Measurements from ENCODE around the gene STRAP. TPM values are rescaled to one million over a fixed set of nuclear protein-coding genes. Genes with fewer than 3 reads are reported as not detected.
"Not testable (repeated sequence)": the region's sequence is repeated elsewhere in the genome, so short reads cannot be mapped to it uniquely, and the experiment has no call there.

STRAP gene
- total and polyA plus RNA-seq, 9 donors = 49.3 to 134 (median 120) TPM

GRCh38 chr12:15862840-15863239, 19.3 kb upstream of the STRAP start:
- H3K4me3 ChIP-seq (ENCODE audit: low read length) = no peak overlapping the region
- peaks cover 5% of the 10 kb centered on the region for H3K27me3 ChIP-seq (ENCODE audit: control insufficient read depth, insufficient read depth, low read length)
- no peak for DNase-seq
- H3K9me3 ChIP-seq (replicated peaks; ENCODE audit: control insufficient read depth, low read depth, low read length) = no peaks in the 10 kb centered on the region
- no peaks in the 10 kb centered on the region for H3K36me3 ChIP-seq (ENCODE audit: control insufficient read depth, insufficient read depth, low read length)
- no peak overlapping the region for H3K27ac ChIP-seq (ENCODE audit: low read length)
- no peaks in the 10 kb centered on the region for H3K4me1 ChIP-seq (ENCODE audit: control insufficient read depth, insufficient read depth, low read length)
- no CpG with 5 or more reads among the region's 1 CpG for WGBS (ENCODE audit: insufficient coverage)

- Histone ChIP-seq H3K4me1 (ENCODE audit: control insufficient read depth, insufficient read depth, low read length) (no peaks in the 10 kb centered on the region), H3K27me3 (ENCODE audit: control insufficient read depth, insufficient read depth, low read length) (peaks cover 5% of the 10 kb centered on the region), H3K27ac (ENCODE audit: low read length) (no peak overlapping the region), H3K9me3 (replicated peaks; ENCODE audit: control insufficient read depth, low read depth, low read length) (no peaks in the 10 kb centered on the region), H3K4me3 (ENCODE audit: low read length) (no peak overlapping the region), H3K36me3 (ENCODE audit: control insufficient read depth, insufficient read depth, low read length) (no peaks in the 10 kb centered on the region)
- DNase-seq = no peak
- WGBS (ENCODE audit: insufficient coverage) = 33% methylated on average over 7 of the region's 9 CpGs
Measured at GRCh38 chr12:15863372-15863771, 18.8 kb upstream of the STRAP start.

DNA sequence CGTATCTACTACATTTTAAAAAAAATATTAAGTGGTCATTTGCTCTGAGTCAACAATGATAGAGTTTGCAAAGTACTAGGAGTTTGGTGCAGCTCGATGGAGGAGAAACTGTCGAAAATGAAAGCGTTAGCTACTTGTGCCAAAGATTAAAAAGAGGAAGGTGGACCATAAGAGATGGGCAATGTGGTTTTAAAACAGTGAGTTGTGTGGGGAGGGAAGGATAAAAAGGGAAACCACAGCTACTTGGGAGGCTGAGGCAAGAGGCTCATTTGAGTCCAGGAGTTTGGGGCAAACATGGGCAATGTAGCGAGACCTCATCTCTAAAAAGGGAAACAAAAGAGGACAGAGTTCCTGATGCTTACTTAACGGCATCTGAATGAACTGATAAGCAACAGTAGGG, 18.2 kb upstream of the STRAP start:
- no peak overlapping the region for H3K27ac ChIP-seq (ENCODE audit: low read length)
- no peak overlapping the region for H3K4me3 ChIP-seq (ENCODE audit: low read length)
- H3K9me3 ChIP-seq (replicated peaks; ENCODE audit: control insufficient read depth, low read depth, low read length) = no peaks in the 10 kb centered on the region
- H3K4me1 ChIP-seq (ENCODE audit: control insufficient read depth, insufficient read depth, low read length) = no peaks in the 10 kb centered on the region
- peaks cover 5% of the 10 kb centered on the region for H3K27me3 ChIP-seq (ENCODE audit: control insufficient read depth, insufficient read depth, low read length)
- WGBS (ENCODE audit: insufficient coverage) = 77% methylated on average over 3 of the region's 6 CpGs
- no peak for DNase-seq
- no peaks in the 10 kb centered on the region for H3K36me3 ChIP-seq (ENCODE audit: control insufficient read depth, insufficient read depth, low read length)

DNA sequence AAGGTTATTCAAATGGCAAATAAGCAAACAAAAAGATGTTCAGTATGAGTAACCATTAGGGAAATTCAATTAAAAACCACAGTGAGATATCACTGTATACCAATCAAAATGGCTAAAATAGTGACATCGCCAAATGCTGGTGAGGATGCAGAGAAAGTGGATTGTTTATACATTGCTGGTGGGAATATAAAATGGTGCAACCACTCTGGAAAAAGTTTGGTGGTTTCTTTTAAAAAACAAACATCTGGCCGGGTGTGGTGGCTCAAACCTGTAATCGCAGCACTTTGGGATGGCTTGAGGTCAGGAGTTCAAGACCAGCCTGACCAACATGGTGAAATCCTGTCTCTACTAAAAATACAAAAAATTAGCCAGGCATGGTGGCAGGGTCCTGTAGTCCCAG, 14.0 kb upstream of the STRAP start:
- no peak for DNase-seq
- H3K36me3 ChIP-seq (ENCODE audit: control insufficient read depth, insufficient read depth, low read length) = no peaks in the 10 kb centered on the region
- no peak overlapping the region for H3K4me3 ChIP-seq (ENCODE audit: low read length)
- no peak overlapping the region for H3K27ac ChIP-seq (ENCODE audit: low read length)
- H3K27me3 ChIP-seq (ENCODE audit: control insufficient read depth, insufficient read depth, low read length) = peaks cover 5% of the 10 kb centered on the region
- H3K9me3 ChIP-seq (replicated peaks; ENCODE audit: control insufficient read depth, low read depth, low read length) = no peaks in the 10 kb centered on the region
- WGBS (ENCODE audit: insufficient coverage) = no CpG with 5 or more reads among the region's 3 CpGs
- no peaks in the 10 kb centered on the region for H3K4me1 ChIP-seq (ENCODE audit: control insufficient read depth, insufficient read depth, low read length)

DNA sequence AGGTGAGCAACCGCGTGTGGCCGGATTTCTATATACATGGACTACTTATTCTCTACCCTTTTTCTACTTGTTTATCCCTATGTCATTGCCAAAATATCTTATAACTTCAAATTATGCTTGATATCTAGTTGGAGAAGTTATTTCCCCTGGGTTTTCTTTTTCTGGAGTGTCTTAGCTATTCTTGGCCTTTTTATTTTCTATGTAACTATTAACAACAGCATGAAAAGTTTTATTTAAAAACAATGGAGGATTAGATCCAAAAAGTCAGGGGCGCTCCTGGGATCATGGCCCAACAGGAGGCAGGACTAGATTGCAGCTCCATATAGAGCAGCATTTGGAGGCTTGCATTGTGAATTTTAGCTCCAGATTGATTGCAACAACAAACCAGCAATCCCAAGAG, 8.6 kb upstream of the STRAP start:
- Histone ChIP-seq H3K9me3 (replicated peaks; ENCODE audit: control insufficient read depth, low read depth, low read length) (no peaks in the 10 kb centered on the region), H3K4me1 (ENCODE audit: control insufficient read depth, insufficient read depth, low read length) (no peaks in the 10 kb centered on the region), H3K4me3 (ENCODE audit: low read length) (no peak overlapping the region), H3K27me3 (ENCODE audit: control insufficient read depth, insufficient read depth, low read length) (no peaks in the 10 kb centered on the region), H3K27ac (ENCODE audit: low read length) (no peak overlapping the region), H3K36me3 (ENCODE audit: control insufficient read depth, insufficient read depth, low read length) (no peaks in the 10 kb centered on the region)
- DNase-seq = peak; percentile 73
- 60% methylated on average over 1 of the region's 4 CpGs for WGBS (ENCODE audit: insufficient coverage)

GRCh38 chr12:15874556-15875145, 7.5 kb upstream of the STRAP start:
- not testable (repeated sequence) for H3K27me3 ChIP-seq (ENCODE audit: control insufficient read depth, insufficient read depth, low read length); H3K4me3 ChIP-seq (ENCODE audit: low read length); H3K36me3 ChIP-seq (ENCODE audit: control insufficient read depth, insufficient read depth, low read length); H3K4me1 ChIP-seq (ENCODE audit: control insufficient read depth, insufficient read depth, low read length); H3K27ac ChIP-seq (ENCODE audit: low read length); H3K9me3 ChIP-seq (replicated peaks; ENCODE audit: control insufficient read depth, low read depth, low read length); DNase-seq
- 95% methylated on average over 19 of the region's 20 CpGs for WGBS (ENCODE audit: insufficient coverage)

- no peak for DNase-seq
- no peak overlapping the region for H3K4me3 ChIP-seq (ENCODE audit: low read length)
- H3K9me3 ChIP-seq (replicated peaks; ENCODE audit: control insufficient read depth, low read depth, low read length) = no peaks in the 10 kb centered on the region
- no peaks in the 10 kb centered on the region for H3K4me1 ChIP-seq (ENCODE audit: control insufficient read depth, insufficient read depth, low read length)
- H3K27me3 ChIP-seq (ENCODE audit: control insufficient read depth, insufficient read depth, low read length) = no peaks in the 10 kb centered on the region
- H3K36me3 ChIP-seq (ENCODE audit: control insufficient read depth, insufficient read depth, low read length) = no peaks in the 10 kb centered on the region
- WGBS (ENCODE audit: insufficient coverage) = 88% methylated on average over 1 of the region's 1 CpG
- no peak overlapping the region for H3K27ac ChIP-seq (ENCODE audit: low read length)
Measured at GRCh38 chr12:15875863-15876262, 6.3 kb upstream of the STRAP start.

GRCh38 chr12:15879413-15879812, 2.8 kb upstream of the STRAP start:
- WGBS (ENCODE audit: insufficient coverage) = 63% methylated on average over 1 of the region's 3 CpGs
- no peak for DNase-seq
- Histone ChIP-seq H3K9me3 (replicated peaks; ENCODE audit: control insufficient read depth, low read depth, low read length) (no peaks in the 10 kb centered on the region), H3K27ac (ENCODE audit: low read length) (no peak overlapping the region), H3K36me3 (ENCODE audit: control insufficient read depth, insufficient read depth, low read length) (peaks cover 2% of the 10 kb centered on the region), H3K27me3 (ENCODE audit: control insufficient read depth, insufficient read depth, low read length) (no peaks in the 10 kb centered on the region), H3K4me1 (ENCODE audit: control insufficient read depth, insufficient read depth, low read length) (peaks cover 4% of the 10 kb centered on the region), H3K4me3 (ENCODE audit: low read length) (no peak overlapping the region)

DNA sequence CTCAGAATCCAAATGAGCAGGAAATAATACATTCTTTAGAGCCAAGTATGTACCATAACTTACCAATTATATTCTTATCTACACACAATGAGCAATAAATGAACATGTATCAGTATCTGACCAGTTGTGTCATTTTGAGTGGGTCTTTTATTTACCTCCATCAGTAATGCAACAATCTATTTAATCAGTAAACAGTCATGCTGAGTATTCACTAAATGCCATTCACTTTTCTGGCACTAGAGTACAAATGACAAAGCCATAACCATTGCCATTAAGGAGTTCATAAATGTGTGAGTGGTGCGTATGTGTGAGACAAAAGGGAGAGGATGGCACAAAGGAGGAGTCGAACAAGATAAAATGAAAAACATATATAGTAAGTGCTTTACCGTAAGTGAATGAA, 1.5 kb upstream of the STRAP start:
- H3K4me3 ChIP-seq (ENCODE audit: low read length) = no peak overlapping the region
- 100% methylated on average over 1 of the region's 3 CpGs for WGBS (ENCODE audit: insufficient coverage)
- no peak for DNase-seq
- no peaks in the 10 kb centered on the region for H3K27me3 ChIP-seq (ENCODE audit: control insufficient read depth, insufficient read depth, low read length)
- peaks cover 5% of the 10 kb centered on the region for H3K4me1 ChIP-seq (ENCODE audit: control insufficient read depth, insufficient read depth, low read length)
- peaks cover 6% of the 10 kb centered on the region for H3K36me3 ChIP-seq (ENCODE audit: control insufficient read depth, insufficient read depth, low read length)
- H3K27ac ChIP-seq (ENCODE audit: low read length) = no peak overlapping the region
- H3K9me3 ChIP-seq (replicated peaks; ENCODE audit: control insufficient read depth, low read depth, low read length) = no peaks in the 10 kb centered on the region

DNA sequence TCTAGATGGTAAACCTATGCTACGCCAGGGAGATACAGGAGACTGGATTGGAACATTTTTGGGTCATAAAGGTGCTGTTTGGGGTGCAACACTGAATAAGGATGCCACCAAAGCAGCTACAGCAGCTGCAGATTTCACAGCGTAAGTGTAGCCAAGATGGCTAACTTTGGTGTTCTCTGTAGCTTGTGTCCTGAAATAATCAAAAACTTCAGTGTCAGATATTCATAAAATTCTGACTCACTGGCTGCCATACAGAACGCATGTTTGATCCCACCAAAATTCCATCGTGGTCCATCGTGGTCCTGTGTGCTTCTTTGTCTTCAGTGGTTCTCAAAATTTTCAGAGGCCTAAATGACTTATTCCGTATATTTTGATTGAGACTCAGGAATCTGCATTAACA, 1.3 kb downstream of the STRAP start:
- peak overlapping the region; percentile 23 for H3K27ac ChIP-seq (ENCODE audit: low read length)
- no peak for DNase-seq
- H3K4me1 ChIP-seq (ENCODE audit: control insufficient read depth, insufficient read depth, low read length) = peaks cover 5% of the 10 kb centered on the region
- H3K36me3 ChIP-seq (ENCODE audit: control insufficient read depth, insufficient read depth, low read length) = peaks cover 13% of the 10 kb centered on the region
- WGBS (ENCODE audit: insufficient coverage) = 52% methylated on average over 5 of the region's 6 CpGs
- no peaks in the 10 kb centered on the region for H3K27me3 ChIP-seq (ENCODE audit: control insufficient read depth, insufficient read depth, low read length)
- no peaks in the 10 kb centered on the region for H3K9me3 ChIP-seq (replicated peaks; ENCODE audit: control insufficient read depth, low read depth, low read length)
- peak overlapping the region; percentile 90 for H3K4me3 ChIP-seq (ENCODE audit: low read length)
